ENCODE data around the gene RHOXF1.
"Not testable (repeated sequence)": the region's sequence is repeated elsewhere in the genome, so short reads cannot be mapped to it uniquely, and the experiment has no call there.

RHOXF1 gene, protein sequence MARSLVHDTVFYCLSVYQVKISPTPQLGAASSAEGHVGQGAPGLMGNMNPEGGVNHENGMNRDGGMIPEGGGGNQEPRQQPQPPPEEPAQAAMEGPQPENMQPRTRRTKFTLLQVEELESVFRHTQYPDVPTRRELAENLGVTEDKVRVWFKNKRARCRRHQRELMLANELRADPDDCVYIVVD

DNA sequence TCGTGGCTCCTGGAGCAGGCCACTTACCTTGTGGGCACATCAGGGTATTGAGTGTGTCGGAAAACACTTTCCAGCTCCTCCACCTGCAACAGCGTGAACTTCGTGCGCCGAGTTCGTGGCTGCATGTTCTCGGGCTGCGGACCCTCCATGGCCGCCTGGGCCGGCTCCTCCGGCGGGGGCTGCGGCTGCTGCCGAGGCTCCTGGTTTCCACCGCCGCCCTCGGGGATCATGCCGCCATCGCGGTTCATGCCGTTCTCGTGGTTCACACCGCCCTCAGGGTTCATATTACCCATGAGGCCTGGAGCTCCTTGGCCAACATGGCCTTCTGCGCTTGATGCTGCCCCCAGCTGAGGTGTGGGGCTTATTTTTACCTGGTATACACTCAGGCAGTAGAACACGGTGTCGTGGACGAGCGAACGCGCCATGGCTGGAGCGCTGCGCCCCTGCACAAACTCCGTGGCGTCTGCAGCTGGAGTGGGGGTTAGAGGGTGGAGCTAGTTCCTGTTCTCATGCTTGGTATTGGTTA lies at the start of gene RHOXF1:
Gene RHOXF1, minus strand, starts transcription at position 476 of the 526 bp plus-strand sequence. Its CDS starts 51 bp downstream, at position 425.
- Histone ChIP-seq H3K4me1 (ENCODE audit: insufficient read depth, insufficient read length) (no peaks in the 10 kb centered on the region), H3K9ac (ENCODE audit: insufficient read length, low read depth) (no peak within 1 kb of the TSS), H3K4me3 (ENCODE audit: insufficient read length, low read depth) (no peak within 1 kb of the TSS), H3K9me3 (ENCODE audit: insufficient read depth, low read length) (no peaks in the 10 kb centered on the region), H3K36me3 (ENCODE audit: insufficient read depth, insufficient read length, low read length) (no peaks in the 10 kb centered on the region), H3K27me3 (ENCODE audit: insufficient read depth, insufficient read length) (no peaks in the 10 kb centered on the region)
- no peak for TF ChIP-seq YY1 (IDR thresholded peaks at IDR 0.05; ENCODE audit: insufficient read depth, insufficient read length)
- no peak for TF ChIP-seq SUZ12 (IDR thresholded peaks at IDR 0.05; ENCODE audit: extremely low read depth, insufficient read depth, insufficient read length)
- no peak for TF ChIP-seq ZNF274 (IDR thresholded peaks at IDR 0.05; ENCODE audit: low read depth, low read length)
- DNase-seq (ENCODE audit: low read depth, low spot score), result no peak

DNA sequence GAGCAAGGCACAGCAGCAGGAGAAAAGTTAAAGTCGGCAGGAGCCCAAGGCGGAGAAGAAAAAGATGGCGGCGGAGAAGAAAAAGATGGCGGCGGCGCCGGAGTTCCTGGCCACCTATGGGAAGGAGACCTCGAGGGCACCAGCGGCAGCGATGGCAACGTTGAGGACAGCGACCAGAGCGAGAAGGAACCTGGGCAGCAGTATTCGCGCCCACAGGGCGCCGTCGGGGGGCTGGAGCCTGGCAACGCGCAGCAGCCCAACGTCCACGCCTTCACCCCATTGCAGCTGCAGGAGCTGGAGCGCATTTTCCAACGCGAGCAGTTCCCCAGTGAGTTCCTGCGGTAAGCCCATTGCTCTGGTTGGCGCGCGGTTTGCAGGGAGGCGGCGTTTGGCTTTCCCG lies 43.4 kb upstream of the RHOXF1 start:
- not testable (repeated sequence) for DNase-seq (ENCODE audit: low read depth, low spot score); H3K4me1 ChIP-seq (ENCODE audit: insufficient read depth, insufficient read length); H3K27me3 ChIP-seq (ENCODE audit: insufficient read depth, insufficient read length); H3K9me3 ChIP-seq (ENCODE audit: insufficient read depth, low read length); H3K9ac ChIP-seq (ENCODE audit: insufficient read length, low read depth); H3K36me3 ChIP-seq (ENCODE audit: insufficient read depth, insufficient read length, low read length); H3K4me3 ChIP-seq (ENCODE audit: insufficient read length, low read depth)

DNA sequence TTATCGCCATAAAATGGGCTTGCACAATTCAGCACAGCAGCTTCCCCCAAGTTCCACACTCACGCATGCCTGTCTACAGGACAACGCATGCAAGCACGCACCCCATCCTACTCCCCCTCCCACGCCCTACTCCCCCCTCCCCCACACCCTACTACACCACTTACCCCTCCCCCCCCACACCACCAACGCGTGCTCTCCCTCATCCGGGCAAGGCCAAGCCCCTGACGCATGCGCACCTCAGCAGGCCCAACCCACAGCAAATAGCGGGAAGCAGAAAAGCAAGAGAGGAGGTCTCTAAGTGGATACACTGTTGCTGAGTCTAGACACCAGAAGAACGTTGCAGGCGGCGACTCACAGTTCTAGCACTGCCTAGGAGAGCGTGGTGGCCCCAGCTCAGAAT lies 42.6 kb upstream of the RHOXF1 start, which contains the start of gene RHOXF2:
Gene RHOXF2, plus strand, starts transcription at position 301 of the 400 bp plus-strand sequence. CDS start 138 bp downstream, outside the sequence.
- not testable (repeated sequence) for H3K4me1 ChIP-seq (ENCODE audit: insufficient read depth, insufficient read length); DNase-seq (ENCODE audit: low read depth, low spot score); H3K9ac ChIP-seq (ENCODE audit: insufficient read length, low read depth); H3K9me3 ChIP-seq (ENCODE audit: insufficient read depth, low read length); H3K27me3 ChIP-seq (ENCODE audit: insufficient read depth, insufficient read length); H3K4me3 ChIP-seq (ENCODE audit: insufficient read length, low read depth); H3K36me3 ChIP-seq (ENCODE audit: insufficient read depth, insufficient read length, low read length)

DNA sequence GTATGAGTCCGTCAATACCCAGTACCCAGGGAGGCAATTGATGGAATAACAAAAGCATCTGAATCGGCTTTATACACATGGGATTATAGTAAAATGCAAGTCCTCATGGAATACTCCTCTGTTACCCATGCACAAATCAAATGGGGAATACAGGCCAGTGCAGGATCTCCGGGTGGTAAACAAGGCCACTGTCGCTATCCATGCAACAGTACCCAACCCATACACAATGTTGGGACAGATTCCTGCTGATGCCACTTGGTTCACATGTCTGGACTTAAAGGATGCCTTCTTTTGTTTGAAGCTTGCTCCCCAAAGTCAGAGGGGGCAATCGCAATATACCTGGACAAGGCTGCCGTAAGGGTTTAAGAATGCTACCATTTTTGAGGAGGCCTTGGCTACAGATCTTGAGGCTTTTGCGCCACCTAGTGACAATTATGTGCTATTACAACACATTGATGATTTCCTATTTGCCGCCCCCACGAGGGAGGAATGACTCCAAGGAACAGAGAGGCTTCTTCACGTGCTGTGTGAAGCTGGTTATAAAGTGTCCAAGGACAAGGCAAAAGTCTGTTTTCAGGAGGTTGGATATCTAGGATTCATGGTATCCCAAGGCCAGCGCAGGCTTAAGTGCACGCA lies 34.5 kb upstream of the RHOXF1 start:
- DNase-seq (ENCODE audit: low read depth, low spot score); H3K36me3 ChIP-seq (ENCODE audit: insufficient read depth, insufficient read length, low read length); H3K4me3 ChIP-seq (ENCODE audit: insufficient read length, low read depth); H3K27me3 ChIP-seq (ENCODE audit: insufficient read depth, insufficient read length); H3K4me1 ChIP-seq (ENCODE audit: insufficient read depth, insufficient read length); H3K9ac ChIP-seq (ENCODE audit: insufficient read length, low read depth): not testable (repeated sequence)
- H3K9me3 ChIP-seq (ENCODE audit: insufficient read depth, low read length), result peaks cover 37% of the 10 kb centered on the region

DNA sequence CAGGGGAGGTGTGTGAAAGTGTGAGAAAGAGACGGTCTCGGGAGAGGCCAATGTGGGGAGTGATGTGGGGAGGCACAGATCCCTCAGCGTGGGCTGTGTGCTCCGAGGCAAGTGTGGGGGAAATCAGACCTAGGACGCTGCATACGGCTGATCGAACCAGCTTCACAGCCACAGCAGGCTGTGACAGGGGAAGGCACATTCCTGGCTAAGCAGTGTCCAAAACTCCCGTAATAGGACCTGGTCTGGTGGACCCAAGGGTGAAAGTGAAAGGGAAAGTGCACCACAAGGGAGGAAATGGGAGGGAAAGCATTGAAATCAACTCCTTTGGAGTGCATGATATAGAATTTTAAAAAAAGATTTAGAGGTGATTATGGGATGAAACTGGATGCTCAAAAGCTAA lies 31.8 kb upstream of the RHOXF1 start:
- Histone ChIP-seq H3K9ac (ENCODE audit: insufficient read length, low read depth) (no peak overlapping the region), H3K27me3 (ENCODE audit: insufficient read depth, insufficient read length) (no peaks in the 10 kb centered on the region), H3K9me3 (ENCODE audit: insufficient read depth, low read length) (peaks cover 44% of the 10 kb centered on the region), H3K4me3 (ENCODE audit: insufficient read length, low read depth) (no peak overlapping the region), H3K4me1 (ENCODE audit: insufficient read depth, insufficient read length) (no peaks in the 10 kb centered on the region), H3K36me3 (ENCODE audit: insufficient read depth, insufficient read length, low read length) (no peaks in the 10 kb centered on the region)
- no peak for DNase-seq (ENCODE audit: low read depth, low spot score)
- TF ChIP-seq SUZ12 (IDR thresholded peaks at IDR 0.05; ENCODE audit: extremely low read depth, insufficient read depth, insufficient read length) (no peak), ZNF274 (IDR thresholded peaks at IDR 0.05; ENCODE audit: low read depth, low read length) (no peak), YY1 (IDR thresholded peaks at IDR 0.05; ENCODE audit: insufficient read depth, insufficient read length) (no peak)

DNA sequence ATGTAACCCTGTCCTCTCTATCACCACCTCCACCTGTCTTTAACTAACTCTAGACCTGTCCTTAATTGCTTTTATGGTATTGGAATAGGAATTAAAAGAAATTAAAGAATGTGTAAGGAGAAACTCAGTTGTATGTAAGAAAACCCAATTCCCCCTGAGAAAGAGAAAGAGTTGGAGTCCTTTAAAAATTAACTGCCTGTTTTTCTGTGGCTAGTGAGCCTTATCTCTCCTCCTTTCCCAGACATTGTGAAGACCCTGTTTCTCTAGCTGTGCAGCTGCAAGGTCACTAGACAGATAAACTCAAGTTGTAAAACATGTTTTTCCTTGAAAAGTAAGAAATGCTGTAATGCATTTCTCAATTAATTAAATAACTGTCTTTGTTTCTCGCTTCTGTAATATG lies 30.6 kb upstream of the RHOXF1 start:
- not testable (repeated sequence) for H3K4me3 ChIP-seq (ENCODE audit: insufficient read length, low read depth); H3K27me3 ChIP-seq (ENCODE audit: insufficient read depth, insufficient read length); H3K9ac ChIP-seq (ENCODE audit: insufficient read length, low read depth); H3K4me1 ChIP-seq (ENCODE audit: insufficient read depth, insufficient read length); DNase-seq (ENCODE audit: low read depth, low spot score); H3K36me3 ChIP-seq (ENCODE audit: insufficient read depth, insufficient read length, low read length)
- peaks cover 44% of the 10 kb centered on the region for H3K9me3 ChIP-seq (ENCODE audit: insufficient read depth, low read length)

DNA sequence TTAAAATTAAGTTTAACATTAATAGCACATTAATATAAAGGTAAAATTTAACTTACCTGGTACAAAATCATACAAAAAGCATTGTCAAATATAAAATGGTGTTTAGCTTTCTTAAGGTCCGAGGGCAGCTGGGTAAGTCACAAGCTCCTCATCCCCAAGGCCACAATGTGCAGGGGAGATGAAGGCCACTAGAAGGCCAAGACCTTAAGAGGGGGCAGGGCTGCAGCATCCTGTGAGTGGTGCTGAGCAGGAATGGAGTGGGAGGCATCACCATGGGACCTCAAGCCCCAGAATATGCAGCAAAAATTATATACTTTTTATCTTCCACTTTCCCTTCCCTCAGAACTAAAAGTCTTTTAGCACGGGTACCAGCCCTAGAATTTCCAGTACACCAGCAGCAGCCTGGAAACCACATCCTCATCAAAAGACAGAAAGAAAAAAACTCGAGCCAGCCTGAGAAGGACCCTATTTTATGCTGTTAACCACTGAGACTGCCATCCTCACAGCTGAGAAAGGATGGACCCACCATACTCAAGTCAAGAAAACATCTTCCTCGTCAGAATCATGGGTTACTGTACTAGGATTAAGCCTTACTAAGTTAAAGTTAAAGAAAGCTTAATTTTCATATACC lies 29.7 kb upstream of the RHOXF1 start:
- no peak for DNase-seq (ENCODE audit: low read depth, low spot score)
- Histone ChIP-seq H3K9me3 (ENCODE audit: insufficient read depth, low read length) (peaks cover 44% of the 10 kb centered on the region), H3K4me3 (ENCODE audit: insufficient read length, low read depth) (no peak overlapping the region), H3K36me3 (ENCODE audit: insufficient read depth, insufficient read length, low read length) (no peaks in the 10 kb centered on the region), H3K27me3 (ENCODE audit: insufficient read depth, insufficient read length) (no peaks in the 10 kb centered on the region), H3K9ac (ENCODE audit: insufficient read length, low read depth) (no peak overlapping the region), H3K4me1 (ENCODE audit: insufficient read depth, insufficient read length) (no peaks in the 10 kb centered on the region)
- no peak for TF ChIP-seq ZNF274 (IDR thresholded peaks at IDR 0.05; ENCODE audit: low read depth, low read length)
- no peak for TF ChIP-seq SUZ12 (IDR thresholded peaks at IDR 0.05; ENCODE audit: extremely low read depth, insufficient read depth, insufficient read length)
- no peak for TF ChIP-seq YY1 (IDR thresholded peaks at IDR 0.05; ENCODE audit: insufficient read depth, insufficient read length)
